ENCODE measurements around the gene TNIP2.

DNA sequence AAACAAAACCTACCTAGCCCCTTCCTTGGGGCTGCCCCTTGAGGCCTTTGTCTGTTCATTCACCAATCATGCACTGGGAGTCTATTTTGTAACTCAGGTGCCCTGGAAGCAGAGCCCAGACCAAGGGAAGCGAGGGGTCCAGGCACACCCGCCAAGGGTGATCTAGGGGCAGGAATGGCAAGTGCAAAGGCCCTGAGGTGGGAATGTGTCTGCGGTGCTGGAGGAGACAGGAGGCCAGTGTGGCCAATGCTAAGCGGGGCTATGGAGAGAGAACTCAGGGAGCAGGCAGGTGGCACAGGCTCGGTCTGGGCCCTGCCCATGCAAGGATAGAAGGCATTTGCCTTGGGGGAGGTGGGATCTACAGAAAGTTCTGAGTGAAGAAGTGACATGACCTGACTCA, 33.2 kb upstream of the TNIP2 start:
- TF ChIP-seq POLR2A (IDR thresholded peaks at IDR 0.05), result no peak
- TF ChIP-seq, protein P1, sequence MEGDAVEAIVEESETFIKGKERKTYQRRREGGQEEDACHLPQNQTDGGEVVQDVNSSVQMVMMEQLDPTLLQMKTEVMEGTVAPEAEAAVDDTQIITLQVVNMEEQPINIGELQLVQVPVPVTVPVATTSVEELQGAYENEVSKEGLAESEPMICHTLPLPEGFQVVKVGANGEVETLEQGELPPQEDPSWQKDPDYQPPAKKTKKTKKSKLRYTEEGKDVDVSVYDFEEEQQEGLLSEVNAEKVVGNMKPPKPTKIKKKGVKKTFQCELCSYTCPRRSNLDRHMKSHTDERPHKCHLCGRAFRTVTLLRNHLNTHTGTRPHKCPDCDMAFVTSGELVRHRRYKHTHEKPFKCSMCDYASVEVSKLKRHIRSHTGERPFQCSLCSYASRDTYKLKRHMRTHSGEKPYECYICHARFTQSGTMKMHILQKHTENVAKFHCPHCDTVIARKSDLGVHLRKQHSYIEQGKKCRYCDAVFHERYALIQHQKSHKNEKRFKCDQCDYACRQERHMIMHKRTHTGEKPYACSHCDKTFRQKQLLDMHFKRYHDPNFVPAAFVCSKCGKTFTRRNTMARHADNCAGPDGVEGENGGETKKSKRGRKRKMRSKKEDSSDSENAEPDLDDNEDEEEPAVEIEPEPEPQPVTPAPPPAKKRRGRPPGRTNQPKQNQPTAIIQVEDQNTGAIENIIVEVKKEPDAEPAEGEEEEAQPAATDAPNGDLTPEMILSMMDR (IDR thresholded peaks at IDR 0.05), result no peak

Data from Peyer's patch (tissue), 4 donors.